ENCODE measurements around the gene CWC27.
"Not testable (repeated sequence)": the region's sequence is repeated elsewhere in the genome, so short reads cannot be mapped to it uniquely, and the experiment has no call there.

Gene CWC27

GRCh38 chr5:64818245-64818644 lies 49.5 kb downstream of the CWC27 start:
- Histone ChIP-seq H3K27ac (ENCODE audit: low read length, poor library complexity, severe bottlenecking) (no peak overlapping the region), H3K9me3 (ENCODE audit: control insufficient read depth, low read length) (no peaks in the 10 kb centered on the region), H2AK5ac (ENCODE audit: low read length, severe bottlenecking) (no peak overlapping the region), H3K14ac (ENCODE audit: low read length in 2 of 2) (no peak overlapping the region), H3K27me3 (ENCODE audit: control insufficient read depth in 1 of 2, insufficient read depth in 1 of 2, low read length in 2 of 2) (no peaks in the 10 kb centered on the region), H2BK12ac (ENCODE audit: low read length in 2 of 2) (no peak overlapping the region), H3K4ac (ENCODE audit: low read depth in 1 of 2, low read length in 2 of 2) (no peak overlapping the region), H3K4me2 (ENCODE audit: low read length, poor library complexity, severe bottlenecking) (no peak overlapping the region), H3K9ac (ENCODE audit: low read length) (no peak overlapping the region), H2BK5ac (ENCODE audit: low read depth, low read length, poor library complexity, severe bottlenecking) (no peak overlapping the region), H4K8ac (ENCODE audit: low read length) (no peak overlapping the region), H3K4me1 (ENCODE audit: control insufficient read depth, insufficient read depth, low read depth, low read length) (no peaks in the 10 kb centered on the region), H2BK120ac (ENCODE audit: low read depth, low read length) (no peak overlapping the region), H3K18ac (ENCODE audit: low read depth in 1 of 2, low read length in 2 of 2) (no peak overlapping the region), H3K23ac (ENCODE audit: low read length in 2 of 2) (no peak overlapping the region), H2AFZ (ENCODE audit: low read depth, low read length) (no peak overlapping the region), H3K36me3 (ENCODE audit: control insufficient read depth in 1 of 2, insufficient read depth in 2 of 2, low read depth in 1 of 2, low read length in 2 of 2) (peaks cover 0 to 20% of the 10 kb centered on the region in 2 experiments), H3K79me1 (replicated peaks; ENCODE audit: low read length, poor library complexity, severe bottlenecking) (no peaks in the 10 kb centered on the region), H2BK15ac (ENCODE audit: low read depth, poor library complexity, severe bottlenecking) (no peak overlapping the region), H3K4me3 (ENCODE audit: insufficient read depth in 1 of 2, low read depth in 1 of 2, low read length in 2 of 2) (no peak overlapping the region), H4K91ac (ENCODE audit: low read length) (no peak overlapping the region)
- WGBS: 100% methylated on average over 1 of the region's 3 CpGs
- DNase-seq: no peak

DNA sequence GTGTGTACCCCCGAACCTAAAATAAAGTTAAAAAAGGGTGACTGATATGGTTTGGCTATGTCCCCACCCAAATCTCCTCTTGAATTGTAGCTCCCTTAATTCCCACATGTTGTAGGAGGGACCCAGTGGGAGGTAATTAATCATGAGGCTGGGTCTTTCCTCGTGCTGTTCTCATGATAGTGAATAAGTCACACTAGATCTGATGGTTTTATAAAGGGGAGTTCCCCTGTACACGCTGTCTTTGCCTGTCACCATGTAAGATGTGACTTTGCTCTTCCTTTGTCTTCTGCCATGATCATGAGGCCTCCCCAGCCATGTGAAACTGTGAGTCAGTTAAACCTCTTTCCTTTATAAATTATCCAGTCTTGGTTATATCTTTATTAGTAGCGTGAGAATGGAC lies 50.6 kb downstream of the CWC27 start:
- not testable (repeated sequence) for H3K4ac ChIP-seq (ENCODE audit: low read depth in 1 of 2, low read length in 2 of 2); H4K8ac ChIP-seq (ENCODE audit: low read length); H2AFZ ChIP-seq (ENCODE audit: low read depth, low read length); H3K79me1 ChIP-seq (replicated peaks; ENCODE audit: low read length, poor library complexity, severe bottlenecking); DNase-seq; H3K4me3 ChIP-seq (ENCODE audit: insufficient read depth in 1 of 2, low read depth in 1 of 2, low read length in 2 of 2); H2AK5ac ChIP-seq (ENCODE audit: low read length, severe bottlenecking); H3K27me3 ChIP-seq (ENCODE audit: control insufficient read depth in 1 of 2, insufficient read depth in 1 of 2, low read length in 2 of 2); H3K23ac ChIP-seq (ENCODE audit: low read length in 2 of 2); H2BK5ac ChIP-seq (ENCODE audit: low read depth, low read length, poor library complexity, severe bottlenecking); H2BK12ac ChIP-seq (ENCODE audit: low read length in 2 of 2); H2BK120ac ChIP-seq (ENCODE audit: low read depth, low read length); H3K9ac ChIP-seq (ENCODE audit: low read length); H4K91ac ChIP-seq (ENCODE audit: low read length); H3K27ac ChIP-seq (ENCODE audit: low read length, poor library complexity, severe bottlenecking); H3K9me3 ChIP-seq (ENCODE audit: control insufficient read depth, low read length); H3K18ac ChIP-seq (ENCODE audit: low read depth in 1 of 2, low read length in 2 of 2); H2BK15ac ChIP-seq (ENCODE audit: low read depth, poor library complexity, severe bottlenecking); H3K4me2 ChIP-seq (ENCODE audit: low read length, poor library complexity, severe bottlenecking); H3K4me1 ChIP-seq (ENCODE audit: control insufficient read depth, insufficient read depth, low read depth, low read length); H3K14ac ChIP-seq (ENCODE audit: low read length in 2 of 2)
- 97% methylated on average over 2 of the region's 4 CpGs for WGBS
- peaks cover 0 to 20% of the 10 kb centered on the region in 2 experiments for H3K36me3 ChIP-seq (ENCODE audit: control insufficient read depth in 1 of 2, insufficient read depth in 2 of 2, low read depth in 1 of 2, low read length in 2 of 2)

DNA sequence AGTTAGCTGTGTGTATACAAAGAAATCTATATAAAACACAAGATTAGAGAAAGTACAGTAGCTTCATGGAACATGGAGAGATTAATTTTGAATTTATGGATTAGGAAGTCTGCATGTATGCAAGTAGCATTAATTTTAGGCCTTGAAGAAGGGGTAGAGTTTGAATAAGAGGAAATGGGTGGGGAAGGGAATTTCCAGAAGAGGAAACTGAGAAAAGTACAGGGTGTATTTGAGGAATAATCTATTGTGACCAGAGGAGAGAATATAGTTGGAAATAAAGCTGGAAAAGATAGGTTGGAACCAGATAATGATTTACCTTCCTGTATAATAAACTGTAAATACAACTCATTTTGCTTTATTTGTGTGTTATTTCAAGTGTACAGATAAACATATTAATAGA lies 53.6 kb downstream of the CWC27 start:
- H4K8ac ChIP-seq (ENCODE audit: low read length): no peak overlapping the region
- DNase-seq: no peak
- no peaks in the 10 kb centered on the region for H3K27me3 ChIP-seq (ENCODE audit: control insufficient read depth in 1 of 2, insufficient read depth in 1 of 2, low read length in 2 of 2)
- no peak overlapping the region for H2AFZ ChIP-seq (ENCODE audit: low read depth, low read length)
- no peak overlapping the region for H3K23ac ChIP-seq (ENCODE audit: low read length in 2 of 2)
- H3K9ac ChIP-seq (ENCODE audit: low read length): no peak overlapping the region
- no peak overlapping the region for H3K4me3 ChIP-seq (ENCODE audit: insufficient read depth in 1 of 2, low read depth in 1 of 2, low read length in 2 of 2)
- H2BK120ac ChIP-seq (ENCODE audit: low read depth, low read length): no peak overlapping the region
- no peak overlapping the region for H2BK15ac ChIP-seq (ENCODE audit: low read depth, poor library complexity, severe bottlenecking)
- no peaks in the 10 kb centered on the region for H3K36me3 ChIP-seq (ENCODE audit: control insufficient read depth in 1 of 2, insufficient read depth in 2 of 2, low read depth in 1 of 2, low read length in 2 of 2)
- no peak overlapping the region for H3K27ac ChIP-seq (ENCODE audit: low read length, poor library complexity, severe bottlenecking)
- H2BK12ac ChIP-seq (ENCODE audit: low read length in 2 of 2): no peak overlapping the region
- no peak overlapping the region for H4K91ac ChIP-seq (ENCODE audit: low read length)
- no peak overlapping the region for H3K14ac ChIP-seq (ENCODE audit: low read length in 2 of 2)
- no peak overlapping the region for H3K4me2 ChIP-seq (ENCODE audit: low read length, poor library complexity, severe bottlenecking)
- peaks cover 1% of the 10 kb centered on the region for H3K79me1 ChIP-seq (replicated peaks; ENCODE audit: low read length, poor library complexity, severe bottlenecking)
- no peak overlapping the region for H3K18ac ChIP-seq (ENCODE audit: low read depth in 1 of 2, low read length in 2 of 2)
- no peaks in the 10 kb centered on the region for H3K4me1 ChIP-seq (ENCODE audit: control insufficient read depth, insufficient read depth, low read depth, low read length)
- no peaks in the 10 kb centered on the region for H3K9me3 ChIP-seq (ENCODE audit: control insufficient read depth, low read length)
- H3K4ac ChIP-seq (ENCODE audit: low read depth in 1 of 2, low read length in 2 of 2): no peak overlapping the region
- H2BK5ac ChIP-seq (ENCODE audit: low read depth, low read length, poor library complexity, severe bottlenecking): no peak overlapping the region
- H2AK5ac ChIP-seq (ENCODE audit: low read length, severe bottlenecking): no peak overlapping the region

DNA sequence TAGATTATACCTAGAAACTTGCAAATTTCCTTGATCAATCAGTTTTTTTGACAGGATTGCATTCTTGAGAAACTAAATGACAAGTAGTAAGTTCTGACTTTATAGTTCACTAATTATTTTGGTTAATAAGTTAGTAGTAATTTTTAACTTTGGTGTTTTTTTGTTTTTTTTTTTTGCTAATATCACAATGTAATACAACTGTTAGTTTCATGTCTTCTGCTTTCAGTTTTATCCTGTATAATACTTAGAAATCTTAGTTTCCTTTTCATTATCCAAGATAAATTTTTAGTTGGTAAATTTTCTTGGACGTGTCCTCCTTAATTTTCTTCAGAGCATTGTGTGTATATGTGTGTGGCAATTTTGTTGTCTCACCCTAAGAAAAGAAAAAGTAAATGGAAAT lies 57.8 kb downstream of the CWC27 start:
- no peak overlapping the region for H3K18ac ChIP-seq (ENCODE audit: low read depth in 1 of 2, low read length in 2 of 2)
- no peak overlapping the region for H3K4me3 ChIP-seq (ENCODE audit: insufficient read depth in 1 of 2, low read depth in 1 of 2, low read length in 2 of 2)
- no peak overlapping the region for H3K9ac ChIP-seq (ENCODE audit: low read length)
- no peak overlapping the region for H3K14ac ChIP-seq (ENCODE audit: low read length in 2 of 2)
- H2BK120ac ChIP-seq (ENCODE audit: low read depth, low read length): no peak overlapping the region
- H3K36me3 ChIP-seq (ENCODE audit: control insufficient read depth in 1 of 2, insufficient read depth in 2 of 2, low read depth in 1 of 2, low read length in 2 of 2): peaks cover 0 to 6% of the 10 kb centered on the region in 2 experiments
- no peak overlapping the region for H4K91ac ChIP-seq (ENCODE audit: low read length)
- H2BK5ac ChIP-seq (ENCODE audit: low read depth, low read length, poor library complexity, severe bottlenecking): no peak overlapping the region
- no CpG with 5 or more reads among the region's 1 CpG for WGBS
- H3K4ac ChIP-seq (ENCODE audit: low read depth in 1 of 2, low read length in 2 of 2): no peak overlapping the region
- peaks cover 1% of the 10 kb centered on the region for H3K79me1 ChIP-seq (replicated peaks; ENCODE audit: low read length, poor library complexity, severe bottlenecking)
- no peaks in the 10 kb centered on the region for H3K27me3 ChIP-seq (ENCODE audit: control insufficient read depth in 1 of 2, insufficient read depth in 1 of 2, low read length in 2 of 2)
- H3K4me1 ChIP-seq (ENCODE audit: control insufficient read depth, insufficient read depth, low read depth, low read length): no peaks in the 10 kb centered on the region
- H3K9me3 ChIP-seq (ENCODE audit: control insufficient read depth, low read length): no peaks in the 10 kb centered on the region
- H3K27ac ChIP-seq (ENCODE audit: low read length, poor library complexity, severe bottlenecking): no peak overlapping the region
- no peak overlapping the region for H2BK12ac ChIP-seq (ENCODE audit: low read length in 2 of 2)
- no peak overlapping the region for H3K23ac ChIP-seq (ENCODE audit: low read length in 2 of 2)
- H2BK15ac ChIP-seq (ENCODE audit: low read depth, poor library complexity, severe bottlenecking): no peak overlapping the region
- H4K8ac ChIP-seq (ENCODE audit: low read length): no peak overlapping the region
- no peak overlapping the region for H2AK5ac ChIP-seq (ENCODE audit: low read length, severe bottlenecking)
- H3K4me2 ChIP-seq (ENCODE audit: low read length, poor library complexity, severe bottlenecking): no peak overlapping the region
- no peak for DNase-seq
- no peak overlapping the region for H2AFZ ChIP-seq (ENCODE audit: low read depth, low read length)

All from mesenchymal stem cell (in vitro differentiated cells and primary cell).